Skin epidermis (tissue), 12 donors: ENCODE measurements around the gene ISG20L2.

Source experiments
- H3K27ac ChIP-seq, 21 experiments: fragments of 200-600 bp; sonication (generic) in 11 of 21; one replicate each; pipeline ENCODE4 v1.5.0; 2020; ENCODE audit warnings: mild to moderate bottlenecking in 3 of 21, inconsistent platforms in 2 of 21, moderate library complexity in 2 of 21
- H3K4me3 ChIP-seq, 7 experiments: fragments of 200-600 bp; sonication (generic) in 2 of 7; one replicate each; pipeline ENCODE4 v1.5.0; 2020; ENCODE audit warnings: inconsistent platforms in 2 of 7, mild to moderate bottlenecking in 2 of 7, moderate library complexity in 1 of 7

ISG20L2 gene

DNA sequence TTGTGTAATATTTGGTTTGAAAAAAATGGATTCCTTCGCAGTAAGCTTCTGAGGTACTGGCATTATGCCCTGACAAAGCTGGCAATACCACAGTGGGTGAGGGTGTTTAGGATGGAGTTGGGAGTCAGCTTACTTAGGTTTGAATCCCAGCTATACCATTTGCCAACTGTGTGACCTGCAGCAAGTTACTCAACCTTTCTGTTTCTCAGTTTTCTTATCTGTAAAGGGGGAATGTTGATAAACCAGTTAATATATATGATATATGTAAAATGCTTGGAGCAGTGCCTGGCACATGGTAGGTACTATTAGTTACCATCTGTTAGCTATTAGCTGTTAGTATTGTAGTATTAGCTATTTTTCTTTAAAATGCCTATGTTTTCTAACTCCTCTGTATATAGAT lies 27.8 kb upstream of the ISG20L2 start:
- Histone ChIP-seq H3K4me3 (no peak overlapping the region), H3K27ac (no peak overlapping the region)

DNA sequence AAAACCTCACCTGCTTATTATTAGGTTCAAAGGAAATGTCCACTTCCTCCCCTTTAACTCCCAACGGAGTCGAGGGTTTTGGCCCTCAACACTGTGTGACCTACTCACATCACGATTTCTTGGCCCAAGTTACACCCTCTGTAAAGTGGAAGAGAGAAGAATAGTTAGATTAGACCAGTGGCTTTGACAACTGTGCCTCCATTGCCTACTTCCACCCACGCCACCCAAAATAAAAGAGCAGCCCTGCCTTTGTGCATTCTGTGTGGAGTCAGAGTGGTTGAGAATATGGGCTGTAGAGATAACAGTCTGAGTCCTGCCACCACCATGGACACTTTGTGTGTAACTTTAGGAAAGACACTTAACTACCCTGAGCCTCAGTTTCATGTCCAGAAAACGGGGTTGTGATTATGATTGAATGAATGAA lies 27.0 kb upstream of the ISG20L2 start:
- Histone ChIP-seq H3K4me3 (no peak overlapping the region), H3K27ac (peak overlapping the region in 1 of 21 experiments; percentile 5)

DNA sequence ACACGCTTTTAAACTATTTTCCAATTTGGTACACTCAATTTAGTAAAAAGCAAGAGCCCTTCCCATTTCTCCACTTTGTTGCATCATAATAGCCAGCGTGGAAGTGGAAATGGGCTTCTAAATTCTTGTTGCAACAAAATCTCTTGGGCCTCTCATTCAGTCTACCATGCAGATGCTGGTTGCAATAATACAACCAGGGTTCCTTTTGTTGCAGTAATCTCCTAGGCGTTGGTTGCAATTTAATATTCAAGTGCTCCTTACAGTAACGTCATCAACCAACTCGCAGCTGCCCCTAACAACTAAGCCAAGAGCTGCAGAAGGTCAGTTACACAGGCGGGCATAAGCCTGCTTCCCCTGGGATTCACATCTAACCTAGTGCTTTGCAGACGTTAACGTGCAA lies 25.7 kb upstream of the ISG20L2 start:
- H3K27ac ChIP-seq, result no peak overlapping the region

DNA sequence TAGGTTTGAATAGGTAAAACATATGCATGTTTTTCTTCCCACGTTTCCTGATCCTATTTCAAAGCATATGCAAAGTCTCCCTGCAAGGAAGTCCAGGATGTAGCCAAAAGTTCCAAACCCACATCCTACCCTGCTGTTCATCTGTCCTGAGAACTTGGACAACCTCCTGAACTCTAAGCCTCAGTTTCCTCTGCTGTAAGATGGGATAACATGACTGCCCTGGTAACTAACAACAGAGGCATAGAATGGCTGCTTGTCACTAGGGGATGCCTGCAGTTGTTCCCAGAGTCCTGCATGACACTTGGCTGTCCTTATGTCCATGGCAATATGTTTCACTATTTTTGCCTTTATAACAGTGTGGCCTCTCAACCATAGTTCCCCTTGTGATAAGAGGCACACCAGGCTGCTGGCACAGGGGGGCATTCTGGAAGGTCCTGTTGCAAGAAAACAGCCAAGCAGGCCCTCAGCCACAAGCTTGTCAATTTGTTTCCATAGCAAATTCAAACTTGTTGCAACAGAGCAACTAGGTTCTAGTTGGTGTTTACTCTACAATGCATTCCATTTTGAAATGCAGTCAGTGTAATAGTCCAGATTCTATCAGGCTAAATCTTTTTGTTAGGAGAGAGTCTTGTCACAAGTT lies 24.4 kb upstream of the ISG20L2 start:
- peak overlapping the region in 13 of 21 experiments; percentile 97 to 100 (median 99) for H3K27ac ChIP-seq

More for the DNA sequence above, 25.7 kb upstream of the ISG20L2 start:
- no peak overlapping the region for H3K4me3 ChIP-seq

DNA sequence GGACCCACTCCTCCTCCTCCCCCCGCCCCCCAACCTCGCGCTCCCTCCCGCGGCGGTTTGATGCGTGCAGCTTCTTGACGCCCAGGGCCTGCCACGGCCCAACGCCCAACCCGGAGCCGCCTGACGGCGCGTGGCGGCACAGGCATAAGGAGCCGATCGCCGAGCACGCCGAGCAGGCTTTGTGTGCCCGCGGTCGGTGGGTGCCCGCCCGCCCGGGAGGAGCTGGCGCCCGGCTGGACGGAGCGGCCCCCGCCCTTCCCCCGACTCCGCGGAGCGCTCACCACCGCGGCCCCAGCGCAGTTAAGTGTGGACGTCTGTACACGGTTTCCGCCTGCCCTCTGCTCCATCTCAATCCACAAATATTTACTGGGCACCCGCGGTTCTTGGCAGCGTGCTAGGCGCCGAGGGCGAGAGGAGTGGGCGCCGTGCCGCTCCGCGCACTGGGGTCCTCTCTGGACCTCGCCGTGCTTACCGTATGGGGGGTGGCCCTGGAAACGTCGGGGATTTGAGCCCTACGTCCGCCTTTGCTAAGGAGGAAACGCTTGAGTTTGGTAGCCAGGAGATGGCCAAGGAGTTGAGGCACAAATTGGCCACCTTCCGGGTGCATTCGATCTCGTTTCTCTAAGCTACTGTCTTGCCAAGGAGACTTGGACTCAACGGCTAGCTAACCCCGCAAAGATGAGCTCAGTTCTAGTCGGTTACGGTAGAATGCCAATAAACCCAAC lies 23.4 kb upstream of the ISG20L2 start:
- peak overlapping the region; percentile 56 to 99 (median 92) for H3K4me3 ChIP-seq
- peak overlapping the region; percentile 78 to 100 (median 99) for H3K27ac ChIP-seq

More for the DNA sequence above, 24.4 kb upstream of the ISG20L2 start:
- H3K4me3 ChIP-seq, result peak overlapping the region in 3 of 7 experiments; percentile 66 to 94 (median 83)

DNA sequence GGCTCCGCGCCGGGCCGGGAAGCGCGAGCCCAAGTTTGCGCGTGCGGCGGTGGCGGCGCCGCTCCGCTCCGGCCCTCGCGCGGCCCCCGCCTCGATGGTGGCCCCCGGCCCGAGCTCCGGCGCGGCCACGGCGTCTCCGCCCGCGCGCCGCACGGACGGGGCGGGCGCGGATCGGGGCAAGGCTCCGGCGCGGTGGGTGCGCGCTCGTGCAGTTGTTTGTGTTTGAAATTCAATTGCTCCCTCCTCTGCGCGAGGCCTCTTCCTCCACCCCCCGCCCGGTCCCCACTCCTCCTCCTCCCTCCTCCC lies 22.8 kb upstream of the ISG20L2 start, which contains the start of gene HDGF:
HDGF (minus strand) TSS at position 225 of the 306 bp plus-strand sequence. CDS start 246 bp downstream, outside the sequence.
- peak within 1 kb of the TSS; percentile 56 to 99 (median 92) for H3K4me3 ChIP-seq
- peak within 1 kb of the TSS; percentile 83 to 100 (median 99) for H3K27ac ChIP-seq

DNA sequence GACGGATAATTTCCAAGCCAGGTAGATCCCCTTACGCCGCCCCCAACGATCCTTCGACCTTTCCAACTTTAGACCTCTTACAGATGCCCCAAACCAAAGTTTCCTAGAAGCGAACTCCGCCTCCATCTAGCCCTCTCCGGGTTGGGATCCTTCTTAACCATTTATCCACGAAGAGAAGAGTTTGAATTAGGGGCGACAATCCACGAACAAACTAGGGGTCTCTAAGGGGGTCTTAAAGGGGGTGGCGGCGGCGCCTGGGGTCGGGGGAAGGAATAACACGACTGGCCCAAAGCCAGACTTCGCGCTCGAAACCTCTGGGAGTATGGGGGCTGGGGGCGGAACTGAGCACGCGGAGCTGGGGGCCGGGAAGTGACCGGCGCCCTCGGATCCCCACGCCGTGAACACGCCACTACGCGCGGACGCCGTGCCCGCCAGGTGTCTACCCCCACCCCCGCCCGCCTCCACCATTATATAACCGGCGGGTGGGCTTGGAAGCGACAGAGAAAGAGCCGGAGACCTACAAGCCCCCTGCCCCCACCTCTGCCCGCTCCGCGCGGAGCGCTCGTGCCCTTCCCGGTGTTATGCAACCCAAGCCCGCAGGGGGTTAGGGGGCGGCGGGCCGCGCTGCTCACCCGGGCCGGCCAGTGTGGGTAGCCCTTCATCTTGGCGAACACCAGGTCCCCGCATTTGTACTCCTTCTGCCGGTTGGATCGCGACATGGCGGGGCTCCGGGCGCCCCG lies 22.3 kb upstream of the ISG20L2 start:
- Histone ChIP-seq H3K4me3 (peak overlapping the region; percentile 56 to 99 (median 92)), H3K27ac (peak overlapping the region; percentile 83 to 100 (median 99))

DNA sequence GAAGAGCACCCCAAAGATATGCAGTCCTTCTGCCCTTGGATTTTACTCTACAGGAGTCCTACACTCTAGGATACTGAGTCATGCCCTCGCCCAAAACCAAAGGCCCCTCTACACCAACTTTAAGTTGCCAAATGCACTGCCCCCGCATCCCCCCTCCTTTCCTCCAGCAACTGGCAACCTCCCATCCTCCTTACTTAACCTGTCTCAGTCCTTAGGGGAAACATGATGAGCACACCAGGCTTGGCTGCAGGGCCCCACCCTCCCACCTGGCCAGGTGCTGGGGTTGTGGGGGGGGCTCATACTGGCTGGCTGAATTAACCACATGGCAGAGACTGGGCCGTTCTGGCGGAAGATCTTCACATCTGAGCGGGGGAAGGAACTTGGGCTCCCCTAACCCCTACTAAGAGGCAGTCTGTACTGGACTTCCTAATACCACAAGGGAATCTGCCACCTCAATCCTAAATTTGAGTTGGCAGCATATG lies 21.7 kb upstream of the ISG20L2 start:
- peak overlapping the region; percentile 83 to 100 (median 99) for H3K27ac ChIP-seq
- peak overlapping the region; percentile 56 to 99 (median 92) for H3K4me3 ChIP-seq

DNA sequence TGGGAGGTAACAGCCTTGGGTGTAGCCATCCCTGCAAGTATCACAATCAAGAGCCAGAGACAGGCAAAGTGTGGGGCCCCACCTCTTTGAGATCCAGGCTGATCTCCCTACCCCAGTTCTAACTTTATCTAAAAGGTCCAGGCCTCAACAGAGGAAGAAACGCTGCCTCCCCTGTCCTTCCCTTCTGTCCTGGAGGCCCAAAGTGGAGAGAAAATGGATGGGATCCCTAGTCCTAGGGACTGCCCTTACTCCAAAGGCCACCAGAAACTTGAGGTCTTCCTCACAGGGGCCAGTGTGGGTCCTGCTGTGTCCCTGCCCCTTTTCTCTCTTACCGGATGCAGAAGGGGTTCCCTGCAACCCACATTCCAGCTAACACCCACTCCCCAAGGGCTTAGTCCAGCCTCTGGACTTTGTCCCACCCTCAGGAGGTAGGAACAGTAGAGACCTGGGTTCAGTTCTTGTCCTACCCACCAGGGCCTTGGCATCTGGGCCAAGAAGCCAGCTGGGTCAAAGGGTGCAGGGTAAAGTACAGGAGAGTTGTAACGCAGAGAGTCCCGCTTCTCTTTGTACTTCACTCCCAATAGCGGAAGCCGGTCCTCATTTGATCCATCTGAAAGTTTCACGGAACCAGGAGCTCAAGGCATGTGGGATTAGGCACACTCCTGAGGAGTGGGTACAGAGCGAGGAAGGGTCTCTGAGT lies 21.0 kb upstream of the ISG20L2 start:
- Histone ChIP-seq H3K27ac (peak overlapping the region; percentile 83 to 100 (median 99)), H3K4me3 (peak overlapping the region; percentile 56 to 99 (median 92))

DNA sequence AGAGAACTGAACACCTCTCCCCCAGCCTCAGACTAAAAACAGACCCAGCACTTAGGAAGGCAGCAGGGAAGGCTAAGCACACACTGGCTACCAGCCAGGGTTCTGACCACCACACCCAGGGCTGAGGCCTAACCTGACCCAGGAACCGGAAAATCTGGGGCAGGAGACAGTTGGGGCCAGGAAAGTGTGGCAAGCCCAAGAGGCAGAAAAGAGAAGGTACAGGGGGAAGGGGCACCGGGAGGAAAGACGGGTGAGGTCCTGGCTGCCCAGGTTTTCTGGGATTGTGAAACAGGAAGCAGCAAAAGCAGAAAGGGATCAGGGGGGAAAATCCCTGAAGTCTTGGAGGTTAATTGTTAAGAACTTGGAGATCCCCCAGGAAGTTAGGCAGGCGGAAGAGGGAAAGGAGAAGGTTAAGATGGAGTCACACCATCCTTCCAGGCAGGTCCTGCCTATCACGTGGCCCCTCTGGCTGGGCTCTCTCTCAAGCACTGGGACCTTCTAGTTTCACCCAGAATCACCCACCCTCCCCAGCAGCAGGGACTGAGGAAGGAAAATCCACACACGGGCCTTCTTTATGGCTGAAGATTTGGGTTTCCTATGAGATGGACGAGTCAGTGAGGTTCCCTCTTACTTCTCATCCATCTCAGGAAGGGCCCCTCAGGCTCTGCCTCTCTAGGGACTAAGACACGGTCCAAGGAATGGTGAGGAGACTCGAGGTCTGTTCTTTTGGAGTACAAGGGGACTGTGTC lies 20.3 kb upstream of the ISG20L2 start:
- peak overlapping the region; percentile 83 to 100 (median 99) for H3K27ac ChIP-seq
- H3K4me3 ChIP-seq, result peak overlapping the region; percentile 56 to 99 (median 92)

DNA sequence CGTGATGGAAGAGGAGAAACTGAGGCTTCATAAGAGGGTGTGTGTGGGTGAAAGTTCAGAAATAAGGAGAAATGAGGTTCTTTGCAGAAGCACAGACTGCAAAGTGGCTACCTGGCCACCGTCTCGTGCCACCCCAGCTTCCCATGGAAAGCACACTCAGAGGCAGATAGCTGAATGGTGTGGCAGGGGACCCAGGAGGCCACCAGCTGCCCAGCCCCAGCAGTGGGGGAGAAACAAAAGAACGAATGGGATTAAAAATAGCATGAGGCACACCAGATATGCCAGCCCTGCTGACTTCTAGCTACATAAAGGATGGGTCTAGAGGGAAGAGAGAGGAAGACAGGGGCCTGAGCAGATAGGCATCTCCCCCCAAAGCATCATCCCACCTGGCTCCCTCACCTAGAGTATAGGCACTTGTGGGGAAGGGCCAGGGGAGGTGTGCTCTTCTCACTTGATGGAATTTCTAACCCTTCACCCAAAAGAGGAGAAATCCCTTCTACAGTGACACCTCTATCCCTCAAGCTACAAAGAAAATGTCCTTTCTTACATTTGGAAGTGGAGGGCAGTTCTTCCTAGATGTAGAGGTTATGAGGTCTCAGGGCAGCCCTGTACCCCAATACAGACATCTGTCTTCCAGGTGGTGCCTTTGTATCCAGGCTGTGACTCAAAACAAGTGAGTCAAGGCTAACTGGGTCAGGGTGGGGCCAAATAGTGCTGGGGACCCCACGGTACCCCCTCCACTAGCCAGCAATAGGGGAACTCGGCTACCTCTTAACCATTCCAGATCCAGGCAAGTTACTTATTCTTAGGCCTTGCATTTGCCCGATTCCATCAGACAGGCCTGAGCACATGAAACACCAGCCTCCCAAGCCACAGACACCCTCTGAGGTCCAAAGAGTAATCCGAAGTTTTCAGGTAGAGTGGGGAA lies 19.4 kb upstream of the ISG20L2 start:
- H3K4me3 ChIP-seq, result peak overlapping the region; percentile 22 to 99 (median 92)
- H3K27ac ChIP-seq, result peak overlapping the region; percentile 83 to 100 (median 99)

DNA sequence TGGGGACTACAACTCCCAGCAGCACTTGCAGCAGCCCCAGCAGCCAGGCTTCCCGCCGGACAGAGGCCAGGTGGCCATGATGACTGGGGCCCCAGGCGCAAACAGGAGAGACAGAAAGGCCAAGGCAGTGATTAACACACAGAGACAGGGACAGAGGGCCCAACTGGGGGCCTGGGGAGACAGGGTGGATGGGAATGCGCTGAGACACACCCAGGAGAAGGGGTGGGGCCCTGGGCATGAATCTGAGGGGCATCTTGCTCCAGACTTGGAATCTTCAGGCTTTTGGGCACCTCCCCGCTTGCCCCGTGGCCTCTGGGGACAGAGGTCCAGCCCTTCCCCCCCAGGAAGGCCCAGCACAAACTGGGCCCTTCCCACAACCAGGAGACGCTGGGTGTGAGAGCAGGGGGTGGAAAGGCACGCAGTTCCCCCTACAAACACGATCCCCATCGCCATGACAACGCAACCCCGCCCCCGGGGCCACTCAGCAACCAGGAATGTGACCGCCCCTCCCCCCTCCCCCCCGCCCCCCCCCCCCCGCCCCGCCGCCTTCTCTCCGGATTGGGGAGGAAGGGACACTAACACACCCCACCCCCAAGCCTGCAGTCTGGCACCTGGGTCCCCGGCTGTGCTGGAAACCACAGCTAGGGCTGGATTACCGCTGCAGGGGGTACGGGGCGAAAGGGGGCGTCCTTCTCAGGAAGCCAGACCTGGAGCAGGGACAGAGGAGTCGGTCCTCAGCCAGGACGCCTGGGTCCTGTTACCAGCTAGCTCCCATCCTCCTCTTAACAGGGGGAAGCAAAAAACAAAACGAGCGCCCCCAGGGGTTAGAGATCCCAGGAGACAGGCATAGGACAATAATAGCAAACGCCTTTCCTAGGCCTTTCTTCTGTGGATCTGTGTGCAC lies 18.4 kb upstream of the ISG20L2 start:
- H3K4me3 ChIP-seq, result peak overlapping the region; percentile 22 to 97 (median 66)
- H3K27ac ChIP-seq, result peak overlapping the region; percentile 79 to 100 (median 99)

DNA sequence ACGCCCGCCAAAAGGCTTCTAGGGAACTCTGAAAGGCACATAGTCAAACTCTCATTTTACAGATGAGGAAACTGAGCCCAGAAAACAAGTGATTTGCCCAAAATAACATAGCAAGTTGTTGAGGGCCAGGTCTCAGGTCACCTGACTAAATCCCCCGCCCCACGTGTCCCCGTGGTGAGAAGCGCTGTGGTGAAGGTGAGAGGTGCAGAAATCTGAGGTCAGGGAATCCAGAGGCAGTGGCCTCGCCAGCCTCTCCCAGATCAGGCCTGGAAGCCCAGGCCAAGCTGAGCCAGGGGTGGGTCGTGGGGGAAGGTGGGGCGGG lies 17.8 kb upstream of the ISG20L2 start:
- H3K4me3 ChIP-seq, result peak overlapping the region in 6 of 7 experiments; percentile 19 to 97 (median 79)
- peak overlapping the region; percentile 79 to 100 (median 99) for H3K27ac ChIP-seq

DNA sequence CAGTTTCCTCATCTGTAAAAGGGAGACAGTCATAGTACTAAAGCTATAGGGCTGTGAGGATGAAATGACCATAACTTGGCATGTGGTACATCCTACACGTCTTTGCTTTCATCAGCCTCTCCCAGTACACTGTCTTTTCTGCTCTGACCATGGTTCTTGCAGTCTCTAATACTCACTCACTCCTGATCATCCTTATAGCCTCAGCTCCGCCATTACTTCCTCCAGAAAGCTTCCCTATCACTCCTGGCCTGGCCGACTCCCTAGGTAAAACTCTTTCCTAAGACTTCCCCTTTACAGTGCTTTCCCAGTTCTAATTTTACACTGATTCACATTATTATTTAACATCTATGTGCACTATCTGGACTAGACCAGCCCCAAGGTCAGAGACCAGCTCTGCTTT lies 17.3 kb upstream of the ISG20L2 start:
- peak overlapping the region in 18 of 21 experiments; percentile 94 to 100 (median 99) for H3K27ac ChIP-seq
- H3K4me3 ChIP-seq, result no peak overlapping the region

DNA sequence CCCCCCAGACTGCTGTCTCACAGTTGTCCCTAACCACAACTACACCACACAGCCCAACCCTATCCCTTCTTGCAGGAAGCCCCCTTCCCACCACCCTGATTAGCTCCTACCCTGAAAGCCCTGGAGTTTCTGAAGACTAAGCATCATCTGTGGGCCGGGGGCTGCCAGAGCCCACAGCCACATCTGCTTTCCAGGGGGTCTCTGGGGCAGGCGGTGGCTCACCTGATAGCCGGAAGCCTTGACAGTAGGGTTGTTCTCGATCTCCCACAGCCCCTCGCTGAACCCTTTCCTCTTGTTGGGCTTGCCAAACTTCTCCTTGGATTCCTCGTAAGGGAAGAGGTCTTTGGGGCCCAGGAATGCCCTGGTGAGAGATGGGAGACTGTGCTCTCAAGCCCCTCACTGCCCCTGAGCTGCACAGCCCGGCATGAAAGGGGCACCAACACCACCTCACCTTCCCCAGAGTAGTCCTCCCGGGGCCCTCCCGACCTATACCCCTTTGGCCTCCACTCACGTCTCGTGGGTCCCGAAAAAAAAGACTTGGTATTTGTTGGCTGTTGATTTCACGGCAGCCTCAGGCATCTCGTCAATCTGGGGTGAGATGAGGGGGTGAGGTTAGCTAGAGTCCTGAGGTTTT lies 16.3 kb upstream of the ISG20L2 start:
- H3K4me3 ChIP-seq, result no peak overlapping the region
- peak overlapping the region in 16 of 21 experiments; percentile 9 to 100 (median 97) for H3K27ac ChIP-seq

DNA sequence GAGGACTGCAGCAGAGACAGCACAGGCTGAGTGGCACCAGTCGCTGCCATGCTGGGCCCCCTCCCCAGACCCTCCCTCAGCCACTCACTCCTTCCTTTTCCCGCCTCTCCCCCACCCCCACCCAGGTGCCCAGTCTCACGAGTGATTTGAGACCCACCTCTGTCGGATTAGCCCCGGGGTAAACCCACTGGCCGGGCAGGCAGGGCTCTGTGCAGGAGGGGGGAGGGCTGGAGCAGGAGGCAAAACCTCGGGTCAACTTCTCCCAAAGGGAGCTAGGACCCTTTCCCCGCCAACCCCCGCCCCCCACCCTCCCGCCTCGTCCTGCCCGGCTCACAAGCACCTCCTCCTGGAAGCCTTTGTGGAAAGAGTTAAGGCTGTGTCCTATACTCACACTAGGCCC lies 15.8 kb upstream of the ISG20L2 start:
- Histone ChIP-seq H3K27ac (peak overlapping the region in 12 of 21 experiments; percentile 11 to 100 (median 61)), H3K4me3 (no peak overlapping the region)
